SK-N-SH (cell line): ENCODE results near the gene GMPPB.

Experiments
- CTCF ChIP-seq: fragments of 200-600 bp; sonication (generic); IDR thresholded peaks from 2 replicates; pipeline ENCODE4 v1.6.1; 2017; ENCODE audit warnings: antibody characterized with exemption, mild to moderate bottlenecking, moderate library complexity
- EP300 ChIP-seq, 2 experiments: IDR thresholded peaks; 2 replicates each; pipeline versions ENCODE4 v1.4.0 to v1.6.1; 2012; ENCODE audit warnings: borderline replicate concordance in 1 of 2, low read depth in 1 of 2, low read length in 1 of 2
- NRF1 ChIP-seq: IDR thresholded peaks from 2 replicates; pipeline ENCODE4 v1.6.1; 2012; ENCODE audit warnings: low read depth, mild to moderate bottlenecking, low read length
- POLR2AphosphoS5 ChIP-seq: IDR thresholded peaks from 2 replicates; pipeline ENCODE4 v1.6.1; 2012; ENCODE audit warnings: low read depth, low read length
- RCOR1 ChIP-seq: fragments of 150-350 bp; IDR thresholded peaks from 2 replicates; pipeline ENCODE4 v1.6.1; 2017; ENCODE audit warnings: antibody characterized with exemption, low read length
- REST ChIP-seq: IDR thresholded peaks from 2 replicates; pipeline ENCODE4 v1.6.1; 2012; ENCODE audit warnings: mild to moderate bottlenecking, low read depth, low read length, moderate library complexity
- RXRA ChIP-seq: IDR thresholded peaks from 2 replicates; pipeline ENCODE4 v1.4.0; 2012; ENCODE audit warnings: low read depth, mild to moderate bottlenecking, borderline replicate concordance
- TF ChIP-seq, protein P1 (sequence below): fragments of 150-350 bp; IDR thresholded peaks from 2 replicates; pipeline ENCODE4 v1.6.1; 2016; ENCODE audit warnings: mild to moderate bottlenecking, low read depth, low read length
- TF ChIP-seq, protein P2 (sequence below): IDR thresholded peaks from 2 replicates; pipeline ENCODE4 v1.4.0; 2012; ENCODE audit warnings: low read depth

DNA sequence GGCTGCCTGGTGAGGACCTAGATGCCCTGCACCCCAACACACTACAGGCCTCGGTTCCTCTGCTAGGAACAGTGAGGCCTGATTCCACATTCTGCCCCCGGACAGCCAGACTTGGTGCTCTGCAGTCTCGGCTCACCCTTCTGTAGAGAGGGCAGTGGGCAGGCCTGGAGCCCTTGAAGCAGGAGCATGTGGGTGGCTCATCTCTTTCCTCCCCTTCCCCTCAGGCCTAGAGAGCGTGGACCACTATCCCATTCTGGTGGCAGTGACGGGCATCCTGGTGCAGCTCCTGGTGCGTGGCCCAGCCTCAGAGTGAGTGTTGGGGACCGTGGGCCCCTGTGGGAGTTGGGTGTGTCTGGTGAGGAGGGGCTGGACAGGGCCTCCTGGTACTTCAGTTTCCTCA, 7.6 kb downstream of the GMPPB start:
- TF ChIP-seq NRF1 (no peak), CTCF (no peak), REST (no peak), RXRA (no peak), EP300 (IDR thresholded peaks at IDR 0.05; ENCODE audit: borderline replicate concordance in 1 of 2, low read depth in 1 of 2, low read length in 1 of 2) (no peak), POLR2AphosphoS5 (no peak), RCOR1 (no peak)
- TF ChIP-seq, protein P1, sequence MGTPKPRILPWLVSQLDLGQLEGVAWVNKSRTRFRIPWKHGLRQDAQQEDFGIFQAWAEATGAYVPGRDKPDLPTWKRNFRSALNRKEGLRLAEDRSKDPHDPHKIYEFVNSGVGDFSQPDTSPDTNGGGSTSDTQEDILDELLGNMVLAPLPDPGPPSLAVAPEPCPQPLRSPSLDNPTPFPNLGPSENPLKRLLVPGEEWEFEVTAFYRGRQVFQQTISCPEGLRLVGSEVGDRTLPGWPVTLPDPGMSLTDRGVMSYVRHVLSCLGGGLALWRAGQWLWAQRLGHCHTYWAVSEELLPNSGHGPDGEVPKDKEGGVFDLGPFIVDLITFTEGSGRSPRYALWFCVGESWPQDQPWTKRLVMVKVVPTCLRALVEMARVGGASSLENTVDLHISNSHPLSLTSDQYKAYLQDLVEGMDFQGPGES, result no peak
- TF ChIP-seq, protein P2, sequence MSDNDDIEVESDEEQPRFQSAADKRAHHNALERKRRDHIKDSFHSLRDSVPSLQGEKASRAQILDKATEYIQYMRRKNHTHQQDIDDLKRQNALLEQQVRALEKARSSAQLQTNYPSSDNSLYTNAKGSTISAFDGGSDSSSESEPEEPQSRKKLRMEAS, result no peak
